ENCODE measurements around the gene PACS2.

DNA sequence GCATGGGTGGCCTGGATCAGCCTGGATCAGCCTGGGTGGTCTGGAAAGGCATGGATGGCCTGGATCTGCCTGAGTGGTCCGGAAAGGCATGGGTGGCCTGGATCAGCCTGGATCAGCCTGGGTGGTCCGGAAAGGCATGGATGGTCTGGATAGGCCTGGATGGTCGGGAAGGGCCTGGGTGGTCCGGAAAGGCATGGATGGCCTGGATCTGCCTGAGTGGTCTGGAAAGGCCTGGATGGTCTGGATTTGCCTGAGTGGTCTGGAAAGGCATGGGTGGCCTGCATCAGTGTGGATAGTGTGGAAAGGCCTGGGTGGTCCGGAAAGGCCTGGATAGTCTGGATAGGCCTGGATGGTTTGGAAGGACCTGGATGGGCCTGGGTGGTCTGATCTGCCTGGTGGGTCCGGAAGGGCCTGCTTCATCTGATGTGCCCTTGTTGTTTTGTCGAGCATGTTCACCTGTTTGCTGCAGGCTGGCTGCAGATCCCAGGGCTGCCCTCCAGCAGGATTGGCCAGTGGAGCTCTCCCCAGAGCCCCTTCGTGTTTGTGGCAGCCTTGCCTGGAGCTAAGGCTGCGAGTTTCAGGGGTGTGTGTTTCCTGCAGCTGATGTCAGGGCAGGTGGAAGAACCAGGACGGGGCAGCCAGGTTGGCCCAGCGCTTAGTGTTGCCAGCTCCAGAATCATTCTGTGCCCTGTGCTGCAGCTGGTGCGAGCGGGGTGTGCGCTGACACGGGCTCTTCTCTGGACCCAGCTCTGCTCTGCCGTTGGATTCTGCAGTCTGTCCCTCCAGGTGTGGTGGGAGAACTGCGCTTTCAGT is 64.5 kb downstream of the PACS2 start:
- TF ChIP-seq RXRA (IDR thresholded peaks at IDR 0.05) (no peak), GABPA (IDR thresholded peaks at IDR 0.05 in 1 of 2, conservative IDR thresholded peaks at IDR 0.05 in 1 of 2) (no peak), EGR1 (IDR thresholded peaks at IDR 0.05; ENCODE audit: low read depth in 2 of 2) (no peak)
- TF ChIP-seq, protein P1, sequence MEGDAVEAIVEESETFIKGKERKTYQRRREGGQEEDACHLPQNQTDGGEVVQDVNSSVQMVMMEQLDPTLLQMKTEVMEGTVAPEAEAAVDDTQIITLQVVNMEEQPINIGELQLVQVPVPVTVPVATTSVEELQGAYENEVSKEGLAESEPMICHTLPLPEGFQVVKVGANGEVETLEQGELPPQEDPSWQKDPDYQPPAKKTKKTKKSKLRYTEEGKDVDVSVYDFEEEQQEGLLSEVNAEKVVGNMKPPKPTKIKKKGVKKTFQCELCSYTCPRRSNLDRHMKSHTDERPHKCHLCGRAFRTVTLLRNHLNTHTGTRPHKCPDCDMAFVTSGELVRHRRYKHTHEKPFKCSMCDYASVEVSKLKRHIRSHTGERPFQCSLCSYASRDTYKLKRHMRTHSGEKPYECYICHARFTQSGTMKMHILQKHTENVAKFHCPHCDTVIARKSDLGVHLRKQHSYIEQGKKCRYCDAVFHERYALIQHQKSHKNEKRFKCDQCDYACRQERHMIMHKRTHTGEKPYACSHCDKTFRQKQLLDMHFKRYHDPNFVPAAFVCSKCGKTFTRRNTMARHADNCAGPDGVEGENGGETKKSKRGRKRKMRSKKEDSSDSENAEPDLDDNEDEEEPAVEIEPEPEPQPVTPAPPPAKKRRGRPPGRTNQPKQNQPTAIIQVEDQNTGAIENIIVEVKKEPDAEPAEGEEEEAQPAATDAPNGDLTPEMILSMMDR (IDR thresholded peaks at IDR 0.05; ENCODE audit: low read depth, low read length, missing input control) = no peak
